HG03432 (cell line): ENCODE results near the gene COG2.
"Not testable (repeated sequence)": the region's sequence is repeated elsewhere in the genome, so short reads cannot be mapped to it uniquely, and the experiment has no call there.

Source experiments
- ATAC-seq: cut with Tn5 transposase; IDR thresholded peaks from one replicate; pipeline ENCODE4 v1.9.1; 2021; ENCODE audit warnings: mild to moderate bottlenecking, moderate library complexity; ENCODE audit not compliant: unreplicated experiment

COG2 gene

GRCh38 chr1:230712470-230712942 lies 70.2 kb downstream of the COG2 start:
- ATAC-seq = no peak

GRCh38 chr1:230713138-230713537 lies 70.9 kb downstream of the COG2 start:
- ATAC-seq = no peak

GRCh38 chr1:230713547-230713914 lies 71.2 kb downstream of the COG2 start:
- ATAC-seq = no peak

- ATAC-seq = no peak
Observed at GRCh38 chr1:230713915-230714764, 71.9 kb downstream of the COG2 start, which contains the start of gene AGT. TSS of gene AGT (minus strand) at chr1:230714122. CDS start at chr1:230710823, 3,299 bp downstream.

GRCh38 chr1:230715510-230715909 lies 73.2 kb downstream of the COG2 start:
- no peak for ATAC-seq

DNA sequence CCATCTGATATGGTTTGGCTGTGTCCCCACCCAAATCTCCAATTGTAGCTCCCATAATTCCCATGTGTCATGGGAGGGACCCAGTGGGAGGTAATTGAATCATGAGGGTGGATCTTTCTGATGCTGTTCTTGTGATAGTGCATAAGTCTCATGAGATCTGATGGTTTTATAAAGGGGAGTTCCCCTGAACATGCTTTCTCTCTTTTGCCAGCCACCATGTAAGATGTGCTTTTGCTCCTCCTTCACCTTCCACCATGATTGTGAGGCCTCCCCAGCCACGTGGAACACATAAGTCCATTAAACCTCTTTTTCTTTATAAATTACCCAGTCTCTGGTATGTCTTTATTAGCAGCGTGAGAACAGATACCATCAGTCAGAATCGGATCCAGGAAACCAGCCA lies 74.2 kb downstream of the COG2 start:
- ATAC-seq = not testable (repeated sequence)

DNA sequence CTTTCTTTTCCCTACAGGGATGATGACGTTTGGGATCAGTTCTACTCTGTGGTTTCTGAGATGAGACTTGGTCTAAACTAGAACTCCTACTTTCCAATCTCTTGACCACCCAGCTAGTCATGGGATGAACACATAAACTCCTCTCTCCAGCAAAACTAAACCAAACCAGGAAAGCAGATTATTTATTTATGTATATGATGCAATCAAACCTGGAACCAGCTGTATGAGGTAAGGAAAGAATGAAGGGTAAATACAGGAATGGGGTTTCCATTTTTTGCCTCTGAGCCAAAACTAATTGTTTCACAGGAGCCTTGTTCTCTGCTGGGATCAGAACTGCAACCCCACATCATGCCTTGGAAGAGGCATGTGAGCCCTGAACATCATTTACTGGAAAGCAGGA lies 75.0 kb downstream of the COG2 start:
- no peak for ATAC-seq

DNA sequence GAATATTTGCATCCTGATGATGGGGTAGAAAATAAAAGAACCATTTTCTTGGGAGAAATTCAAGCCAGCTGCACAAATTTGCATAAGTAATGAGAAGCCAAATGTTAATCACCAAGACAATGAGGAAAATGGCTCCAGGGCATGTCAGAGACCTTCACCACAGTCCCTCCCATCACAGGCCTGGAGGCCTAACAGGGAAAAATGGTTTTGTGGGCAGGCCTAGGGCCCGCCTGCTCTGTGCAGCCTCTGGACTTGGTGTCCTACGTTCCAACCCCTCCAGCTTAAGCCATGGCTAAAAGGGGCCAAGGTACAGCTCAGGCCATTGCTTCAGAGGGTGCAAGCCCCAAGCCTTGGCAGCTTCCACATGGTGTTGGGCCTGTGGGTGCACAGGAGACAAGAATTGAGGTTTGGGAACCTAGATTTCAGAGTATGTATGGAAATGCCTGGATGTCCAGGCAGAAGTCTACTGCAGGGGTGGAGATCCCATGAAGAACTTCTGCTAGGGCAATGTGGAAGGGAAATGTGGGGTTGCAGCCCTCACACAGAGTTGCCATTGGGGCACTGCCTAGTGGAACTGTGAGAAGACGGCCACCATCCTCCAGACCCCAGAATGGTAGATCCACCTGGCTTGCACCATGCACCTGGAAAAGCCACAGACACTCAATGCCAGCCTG lies 79.7 kb downstream of the COG2 start:
- not testable (repeated sequence) for ATAC-seq

- ATAC-seq = no peak
Observed at GRCh38 chr1:230725256-230726012, 83.2 kb downstream of the COG2 start.

GRCh38 chr1:230728710-230729392 lies 86.6 kb downstream of the COG2 start:
- no peak for ATAC-seq

DNA sequence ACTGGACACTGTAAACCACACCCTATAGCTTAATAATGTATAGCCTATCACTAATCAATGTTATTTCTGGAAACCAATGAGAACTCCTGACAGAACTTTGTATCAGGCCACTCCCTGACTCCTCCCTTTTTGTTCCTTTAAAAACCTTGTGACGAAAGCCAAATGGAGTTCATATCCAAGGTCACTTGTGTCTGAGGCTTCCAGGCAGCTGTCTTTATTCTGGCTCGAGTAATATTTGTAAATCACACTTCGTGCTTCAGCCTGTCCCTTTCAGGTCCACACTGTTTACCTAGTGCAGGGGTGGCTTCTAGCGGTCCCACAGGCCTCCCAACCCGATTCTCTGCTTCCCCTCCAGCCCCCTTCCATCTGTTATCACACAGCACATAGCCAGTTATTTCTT lies 88.7 kb downstream of the COG2 start:
- ATAC-seq = no peak

- ATAC-seq = no peak
Observed at GRCh38 chr1:230735447-230735846, 93.2 kb downstream of the COG2 start.

- no peak for ATAC-seq
Observed at GRCh38 chr1:230737622-230738262, 95.5 kb downstream of the COG2 start.

- ATAC-seq = no peak
Observed at GRCh38 chr1:230739564-230740290, 97.4 kb downstream of the COG2 start.
